ENCODE data around the gene PGBD5. TPM values are rescaled to one million over a fixed set of nuclear protein-coding genes. Genes with fewer than 3 reads are reported as not detected.
"Not testable (repeated sequence)": the region's sequence is repeated elsewhere in the genome, so short reads cannot be mapped to it uniquely, and the experiment has no call there.

PGBD5 gene
- total RNA-seq, 1 donor from 2014 or later = 14.7 TPM

DNA sequence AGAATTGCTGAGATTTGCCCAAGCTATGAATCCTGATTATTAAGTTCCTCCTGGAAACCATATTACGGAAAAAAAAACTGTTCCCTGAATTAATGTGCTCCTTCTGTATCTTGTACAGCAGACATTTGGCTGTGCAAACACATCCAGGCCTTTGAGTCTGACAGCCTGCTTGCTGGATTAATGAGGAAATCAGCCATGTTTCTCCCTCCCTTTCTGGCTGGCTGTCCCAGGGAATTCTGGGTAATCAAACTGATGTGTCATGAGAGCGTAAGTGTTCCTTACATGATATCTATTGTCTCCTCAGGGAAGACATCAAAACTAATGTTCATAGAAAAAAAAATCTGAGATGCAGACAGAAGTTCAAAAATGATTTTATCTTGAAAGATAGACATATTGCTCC, 18.8 kb downstream of the PGBD5 start:
- H2AFZ ChIP-seq (ENCODE audit: low read depth, low read length) = no peak overlapping the region
- no peak overlapping the region for H3K4me3 ChIP-seq (ENCODE audit: insufficient read depth, low read depth, low read length)
- H3K9me3 ChIP-seq (ENCODE audit: insufficient read depth, low read depth, low read length) = no peaks in the 10 kb centered on the region
- FAIRE-seq (no peak), DNase-seq (ENCODE audit: low read depth) (no peak)
- H3K4me2 ChIP-seq (ENCODE audit: low read length) = no peak overlapping the region
- Mint-ChIP-seq H3K4me3 (ENCODE audit: unreplicated experiment) (no peak overlapping the region), H3K27me3 (ENCODE audit: low read depth, unreplicated experiment) (no peaks in the 10 kb centered on the region), H3K36me3 (ENCODE audit: low read depth, unreplicated experiment) (peaks cover 11% of the 10 kb centered on the region), H3K4me1 (ENCODE audit: low read depth, unreplicated experiment) (peaks cover 4% of the 10 kb centered on the region), H3K9me3 (ENCODE audit: unreplicated experiment) (no peaks in the 10 kb centered on the region), H3K27ac (ENCODE audit: unreplicated experiment) (no peak overlapping the region)
- H3K79me2 ChIP-seq (ENCODE audit: insufficient read depth, low read length) = no peaks in the 10 kb centered on the region
- H3K27ac ChIP-seq (ENCODE audit: low read depth, low read length) = no peak overlapping the region
- no peaks in the 10 kb centered on the region for H4K20me1 ChIP-seq (ENCODE audit: insufficient read depth, low read length)
- no peaks in the 10 kb centered on the region for H3K36me3 ChIP-seq (ENCODE audit: insufficient read depth, low read length)
- TF ChIP-seq EZH2 (IDR thresholded peaks at IDR 0.05; ENCODE audit: insufficient read depth, low read length) = no peak
- TF ChIP-seq, protein P1, sequence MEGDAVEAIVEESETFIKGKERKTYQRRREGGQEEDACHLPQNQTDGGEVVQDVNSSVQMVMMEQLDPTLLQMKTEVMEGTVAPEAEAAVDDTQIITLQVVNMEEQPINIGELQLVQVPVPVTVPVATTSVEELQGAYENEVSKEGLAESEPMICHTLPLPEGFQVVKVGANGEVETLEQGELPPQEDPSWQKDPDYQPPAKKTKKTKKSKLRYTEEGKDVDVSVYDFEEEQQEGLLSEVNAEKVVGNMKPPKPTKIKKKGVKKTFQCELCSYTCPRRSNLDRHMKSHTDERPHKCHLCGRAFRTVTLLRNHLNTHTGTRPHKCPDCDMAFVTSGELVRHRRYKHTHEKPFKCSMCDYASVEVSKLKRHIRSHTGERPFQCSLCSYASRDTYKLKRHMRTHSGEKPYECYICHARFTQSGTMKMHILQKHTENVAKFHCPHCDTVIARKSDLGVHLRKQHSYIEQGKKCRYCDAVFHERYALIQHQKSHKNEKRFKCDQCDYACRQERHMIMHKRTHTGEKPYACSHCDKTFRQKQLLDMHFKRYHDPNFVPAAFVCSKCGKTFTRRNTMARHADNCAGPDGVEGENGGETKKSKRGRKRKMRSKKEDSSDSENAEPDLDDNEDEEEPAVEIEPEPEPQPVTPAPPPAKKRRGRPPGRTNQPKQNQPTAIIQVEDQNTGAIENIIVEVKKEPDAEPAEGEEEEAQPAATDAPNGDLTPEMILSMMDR (IDR thresholded peaks at IDR 0.05; ENCODE audit: insufficient read depth, low read depth, low read length) = no peak
- no peaks in the 10 kb centered on the region for H3K27me3 ChIP-seq (ENCODE audit: insufficient read depth, low read length)
- no peak overlapping the region for H3K9ac ChIP-seq (ENCODE audit: low read length)
- no peaks in the 10 kb centered on the region for H3K4me1 ChIP-seq (ENCODE audit: insufficient read depth, low read length)

DNA sequence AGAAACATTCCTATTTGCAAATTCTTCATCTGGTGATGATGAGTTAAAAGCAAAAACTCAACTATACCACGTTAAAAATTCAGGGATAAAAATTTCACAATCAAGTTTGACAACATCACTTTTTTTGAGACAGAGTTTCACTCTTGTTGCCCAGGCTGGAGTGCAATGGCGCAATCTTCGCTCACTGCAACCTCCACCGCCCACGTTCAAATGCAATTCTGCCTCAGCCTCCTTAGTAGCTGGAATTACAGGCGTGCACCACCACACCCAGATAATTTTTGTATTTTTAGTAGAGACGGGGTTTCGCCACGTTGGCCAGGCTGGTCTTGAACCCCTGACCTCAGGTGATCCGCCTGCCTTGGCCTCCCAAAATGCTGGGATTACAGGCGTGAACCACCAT, 19.4 kb downstream of the PGBD5 start:
- not testable (repeated sequence) for H3K27ac ChIP-seq (ENCODE audit: low read depth, low read length); H3K4me3 Mint-ChIP-seq (ENCODE audit: unreplicated experiment); H2AFZ ChIP-seq (ENCODE audit: low read depth, low read length); H3K9me3 Mint-ChIP-seq (ENCODE audit: unreplicated experiment); H3K9ac ChIP-seq (ENCODE audit: low read length); H4K20me1 ChIP-seq (ENCODE audit: insufficient read depth, low read length); H3K27ac Mint-ChIP-seq (ENCODE audit: unreplicated experiment); H3K36me3 Mint-ChIP-seq (ENCODE audit: low read depth, unreplicated experiment); H3K27me3 Mint-ChIP-seq (ENCODE audit: low read depth, unreplicated experiment); H3K27me3 ChIP-seq (ENCODE audit: insufficient read depth, low read length); H3K9me3 ChIP-seq (ENCODE audit: insufficient read depth, low read depth, low read length); DNase-seq (ENCODE audit: low read depth); H3K4me1 Mint-ChIP-seq (ENCODE audit: low read depth, unreplicated experiment); H3K4me1 ChIP-seq (ENCODE audit: insufficient read depth, low read length); H3K4me2 ChIP-seq (ENCODE audit: low read length); FAIRE-seq; H3K4me3 ChIP-seq (ENCODE audit: insufficient read depth, low read depth, low read length); H3K36me3 ChIP-seq (ENCODE audit: insufficient read depth, low read length); H3K79me2 ChIP-seq (ENCODE audit: insufficient read depth, low read length)

DNA sequence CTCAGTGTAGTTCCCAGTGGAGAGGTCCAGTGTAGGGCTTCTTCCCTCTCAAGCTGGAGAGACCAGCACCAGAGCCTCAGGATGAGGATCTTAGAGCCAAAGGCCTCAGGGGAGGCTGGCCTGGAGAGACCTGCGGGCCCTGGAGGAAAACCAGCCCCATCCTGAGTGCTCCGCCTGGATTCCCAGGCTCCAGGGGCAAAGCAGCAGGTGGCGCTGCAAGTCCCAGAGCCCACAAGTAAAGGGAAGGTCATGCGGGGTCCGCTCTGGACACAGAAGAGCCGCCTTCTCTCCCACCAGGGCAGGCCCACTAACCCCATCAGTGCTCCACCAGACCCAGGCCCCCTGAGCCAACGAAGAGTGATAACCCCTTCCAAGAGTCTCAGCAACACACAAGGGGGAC, 22.7 kb downstream of the PGBD5 start:
- Histone ChIP-seq H3K9ac (ENCODE audit: low read length) (no peak overlapping the region), H3K27me3 (ENCODE audit: insufficient read depth, low read length) (no peaks in the 10 kb centered on the region), H3K27ac (ENCODE audit: low read depth, low read length) (no peak overlapping the region), H3K36me3 (ENCODE audit: insufficient read depth, low read length) (no peaks in the 10 kb centered on the region), H3K4me2 (ENCODE audit: low read length) (no peak overlapping the region), H3K4me3 (ENCODE audit: insufficient read depth, low read depth, low read length) (no peak overlapping the region), H2AFZ (ENCODE audit: low read depth, low read length) (no peak overlapping the region), H3K79me2 (ENCODE audit: insufficient read depth, low read length) (no peaks in the 10 kb centered on the region), H3K9me3 (ENCODE audit: insufficient read depth, low read depth, low read length) (no peaks in the 10 kb centered on the region), H4K20me1 (ENCODE audit: insufficient read depth, low read length) (no peaks in the 10 kb centered on the region), H3K4me1 (ENCODE audit: insufficient read depth, low read length) (no peaks in the 10 kb centered on the region)
- no peak overlapping the region for H3K4me3 Mint-ChIP-seq (ENCODE audit: unreplicated experiment)
- H3K4me1 Mint-ChIP-seq (ENCODE audit: low read depth, unreplicated experiment) = peaks cover 27% of the 10 kb centered on the region
- H3K9me3 Mint-ChIP-seq (ENCODE audit: unreplicated experiment) = no peaks in the 10 kb centered on the region
- no peaks in the 10 kb centered on the region for H3K27me3 Mint-ChIP-seq (ENCODE audit: low read depth, unreplicated experiment)
- DNase-seq (ENCODE audit: low read depth) (no peak), FAIRE-seq (no peak)
- TF ChIP-seq EZH2 (IDR thresholded peaks at IDR 0.05; ENCODE audit: insufficient read depth, low read length) = no peak
- TF ChIP-seq, protein P1 (IDR thresholded peaks at IDR 0.05; ENCODE audit: insufficient read depth, low read depth, low read length) = no peak
- H3K27ac Mint-ChIP-seq (ENCODE audit: unreplicated experiment) = no peak overlapping the region
- peaks cover 9% of the 10 kb centered on the region for H3K36me3 Mint-ChIP-seq (ENCODE audit: low read depth, unreplicated experiment)

Measured in astrocyte (in vitro differentiated cells and primary cell).